Measurements from ENCODE around the gene KIF26A.

DNA sequence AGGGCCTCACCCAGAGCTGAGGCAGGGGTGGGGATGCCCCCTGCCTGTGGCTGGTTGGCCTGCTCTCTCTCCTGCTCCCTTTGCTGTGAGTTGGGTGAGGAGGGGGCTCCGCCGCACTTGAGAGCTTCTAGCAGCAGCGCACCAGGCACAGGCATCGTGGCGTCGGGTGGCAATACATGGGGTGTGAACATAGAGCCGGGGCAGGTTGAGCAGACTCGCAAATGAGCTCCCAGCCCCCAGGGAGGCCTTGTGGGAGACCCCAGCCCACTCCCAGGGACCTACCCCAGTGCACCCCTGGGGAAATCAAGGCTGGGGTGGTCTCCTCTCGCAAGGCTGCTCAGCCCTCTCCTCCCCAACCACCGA is 54.5 kb downstream of the KIF26A start:
- TF ChIP-seq, protein P1, sequence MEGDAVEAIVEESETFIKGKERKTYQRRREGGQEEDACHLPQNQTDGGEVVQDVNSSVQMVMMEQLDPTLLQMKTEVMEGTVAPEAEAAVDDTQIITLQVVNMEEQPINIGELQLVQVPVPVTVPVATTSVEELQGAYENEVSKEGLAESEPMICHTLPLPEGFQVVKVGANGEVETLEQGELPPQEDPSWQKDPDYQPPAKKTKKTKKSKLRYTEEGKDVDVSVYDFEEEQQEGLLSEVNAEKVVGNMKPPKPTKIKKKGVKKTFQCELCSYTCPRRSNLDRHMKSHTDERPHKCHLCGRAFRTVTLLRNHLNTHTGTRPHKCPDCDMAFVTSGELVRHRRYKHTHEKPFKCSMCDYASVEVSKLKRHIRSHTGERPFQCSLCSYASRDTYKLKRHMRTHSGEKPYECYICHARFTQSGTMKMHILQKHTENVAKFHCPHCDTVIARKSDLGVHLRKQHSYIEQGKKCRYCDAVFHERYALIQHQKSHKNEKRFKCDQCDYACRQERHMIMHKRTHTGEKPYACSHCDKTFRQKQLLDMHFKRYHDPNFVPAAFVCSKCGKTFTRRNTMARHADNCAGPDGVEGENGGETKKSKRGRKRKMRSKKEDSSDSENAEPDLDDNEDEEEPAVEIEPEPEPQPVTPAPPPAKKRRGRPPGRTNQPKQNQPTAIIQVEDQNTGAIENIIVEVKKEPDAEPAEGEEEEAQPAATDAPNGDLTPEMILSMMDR (IDR thresholded peaks at IDR 0.05): no peak
- TF ChIP-seq POLR2AphosphoS5 (IDR thresholded peaks at IDR 0.05) (no peak), EP300 (IDR thresholded peaks at IDR 0.05) (no peak), POLR2A (IDR thresholded peaks at IDR 0.05) (no peak)

Data from stomach (tissue), 4 donors.